ENCODE measurements around the gene MLANA.
"Not testable (repeated sequence)": the region's sequence is repeated elsewhere in the genome, so short reads cannot be mapped to it uniquely, and the experiment has no call there.

Gene MLANA

GRCh38 chr9:5869315-5870019 lies 21.2 kb upstream of the MLANA start:
- no peak for DNase-seq (ENCODE audit: low read depth, low spot score)

- no peak for DNase-seq (ENCODE audit: low read depth, low spot score)
Measured at GRCh38 chr9:5870020-5870339, 20.7 kb upstream of the MLANA start.

- no peak for DNase-seq (ENCODE audit: low read depth, low spot score)
Measured at GRCh38 chr9:5870691-5871090, 20.0 kb upstream of the MLANA start.

- no peak for DNase-seq (ENCODE audit: low read depth, low spot score)
Measured at GRCh38 chr9:5871785-5872184, 18.9 kb upstream of the MLANA start.

- DNase-seq (ENCODE audit: low read depth, low spot score) = no peak
Measured at GRCh38 chr9:5872511-5872910, 18.2 kb upstream of the MLANA start.

GRCh38 chr9:5873439-5873838 lies 17.2 kb upstream of the MLANA start:
- no peak for DNase-seq (ENCODE audit: low read depth, low spot score)

GRCh38 chr9:5874048-5874447 lies 16.6 kb upstream of the MLANA start:
- DNase-seq (ENCODE audit: low read depth, low spot score) = no peak

- DNase-seq (ENCODE audit: low read depth, low spot score) = no peak
Measured at GRCh38 chr9:5876026-5876425, 14.7 kb upstream of the MLANA start.

- DNase-seq (ENCODE audit: low read depth, low spot score) = no peak
Measured at GRCh38 chr9:5876711-5877110, 14.0 kb upstream of the MLANA start.

GRCh38 chr9:5879419-5880181 lies 11.1 kb upstream of the MLANA start:
- no peak for DNase-seq (ENCODE audit: low read depth, low spot score)

GRCh38 chr9:5882244-5883012 lies 8.3 kb upstream of the MLANA start:
- not testable (repeated sequence) for DNase-seq (ENCODE audit: low read depth, low spot score)

GRCh38 chr9:5884191-5884590 lies 6.5 kb upstream of the MLANA start:
- DNase-seq (ENCODE audit: low read depth, low spot score) = no peak

- DNase-seq (ENCODE audit: low read depth, low spot score) = peak; percentile 33
Measured at GRCh38 chr9:5886114-5886939, 4.4 kb upstream of the MLANA start.

- no peak for DNase-seq (ENCODE audit: low read depth, low spot score)
Measured at GRCh38 chr9:5892456-5893133, 1.9 kb downstream of the MLANA start.

- no peak for DNase-seq (ENCODE audit: low read depth, low spot score)
Measured at GRCh38 chr9:5893134-5893505, 2.4 kb downstream of the MLANA start.

GRCh38 chr9:5893591-5894236 lies 3.0 kb downstream of the MLANA start:
- DNase-seq (ENCODE audit: low read depth, low spot score) = no peak

- no peak for DNase-seq (ENCODE audit: low read depth, low spot score)
Measured at GRCh38 chr9:5894237-5894959, 3.7 kb downstream of the MLANA start.

GRCh38 chr9:5895782-5896181 lies 5.1 kb downstream of the MLANA start:
- no peak for DNase-seq (ENCODE audit: low read depth, low spot score)

GRCh38 chr9:5896863-5897262 lies 6.2 kb downstream of the MLANA start:
- DNase-seq (ENCODE audit: low read depth, low spot score) = no peak

GRCh38 chr9:5897851-5898250 lies 7.2 kb downstream of the MLANA start:
- DNase-seq (ENCODE audit: low read depth, low spot score) = no peak

Measured in smooth muscle cell of the brain vasculature (primary cell).